SW 1271 (cell line): Measurements from ENCODE around the gene SCYGR4.
"Not testable (repeated sequence)": the region's sequence is repeated elsewhere in the genome, so short reads cannot be mapped to it uniquely, and the experiment has no call there.

Experiments used
- DNase-seq, 2 experiments: peaks; one replicate each; lab custom pipeline; 2025; lab: John Stamatoyannopoulos, UW

The SCYGR4 gene

DNA sequence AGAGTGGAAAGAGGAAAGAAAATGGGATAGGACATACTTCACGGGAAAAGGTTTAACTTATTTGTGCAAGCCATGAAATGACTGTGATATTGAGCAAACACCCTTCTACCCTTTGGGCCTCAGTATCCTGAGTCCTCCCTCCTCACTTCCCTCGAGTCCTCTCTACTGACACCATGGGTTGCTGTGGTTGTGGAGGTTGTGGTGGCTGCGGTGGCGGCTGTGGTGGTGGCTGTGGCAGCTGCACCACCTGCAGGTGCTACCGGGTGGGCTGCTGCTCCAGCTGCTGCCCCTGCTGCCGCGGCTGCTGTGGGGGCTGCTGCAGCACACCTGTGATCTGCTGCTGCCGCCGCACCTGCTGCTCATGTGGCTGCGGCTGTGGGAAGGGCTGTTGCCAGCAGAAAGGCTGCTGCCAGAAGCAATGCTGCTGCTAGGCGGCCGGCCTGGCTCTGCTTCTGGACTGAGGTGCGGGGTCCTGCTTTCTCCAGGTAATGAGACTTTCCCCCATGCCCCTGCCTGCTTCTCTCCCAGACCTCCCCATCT lies 49.4 kb downstream of the SCYGR4 start, which contains the start of gene SCYGR5:
SCYGR5 (plus strand) TSS at position 174 of the 540 bp plus-strand sequence; CDS start at position 174, 0 bp downstream.
- not testable (repeated sequence) for DNase-seq
